Measurements from ENCODE around the gene ERO1B.

ERO1B gene

DNA sequence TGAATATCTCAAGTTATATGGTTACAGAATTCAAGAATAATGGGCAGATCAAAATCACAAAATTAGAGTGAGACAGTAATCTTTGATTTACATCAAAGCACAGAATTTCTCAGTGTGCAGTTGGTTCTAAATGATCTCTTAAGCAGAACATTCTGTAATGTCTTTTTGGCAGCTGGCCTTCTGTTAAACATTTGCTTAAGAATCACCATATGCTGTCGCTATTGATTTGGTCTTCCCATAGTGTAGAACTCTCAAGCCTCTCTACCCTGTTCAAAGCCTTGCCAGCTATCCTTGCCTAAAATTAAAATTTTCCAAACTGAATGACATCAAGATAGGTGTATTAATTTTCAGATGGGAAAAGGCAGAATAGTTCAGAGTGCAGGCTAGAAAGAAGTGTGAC is 38.9 kb upstream of the ERO1B start:
- no peaks in the 10 kb centered on the region for H3K27me3 ChIP-seq (ENCODE audit: insufficient read depth, poor library complexity, severe bottlenecking)
- no peak overlapping the region for H3K4me3 ChIP-seq (replicated peaks; ENCODE audit: insufficient read depth, low read length)
- TF ChIP-seq, protein P1, sequence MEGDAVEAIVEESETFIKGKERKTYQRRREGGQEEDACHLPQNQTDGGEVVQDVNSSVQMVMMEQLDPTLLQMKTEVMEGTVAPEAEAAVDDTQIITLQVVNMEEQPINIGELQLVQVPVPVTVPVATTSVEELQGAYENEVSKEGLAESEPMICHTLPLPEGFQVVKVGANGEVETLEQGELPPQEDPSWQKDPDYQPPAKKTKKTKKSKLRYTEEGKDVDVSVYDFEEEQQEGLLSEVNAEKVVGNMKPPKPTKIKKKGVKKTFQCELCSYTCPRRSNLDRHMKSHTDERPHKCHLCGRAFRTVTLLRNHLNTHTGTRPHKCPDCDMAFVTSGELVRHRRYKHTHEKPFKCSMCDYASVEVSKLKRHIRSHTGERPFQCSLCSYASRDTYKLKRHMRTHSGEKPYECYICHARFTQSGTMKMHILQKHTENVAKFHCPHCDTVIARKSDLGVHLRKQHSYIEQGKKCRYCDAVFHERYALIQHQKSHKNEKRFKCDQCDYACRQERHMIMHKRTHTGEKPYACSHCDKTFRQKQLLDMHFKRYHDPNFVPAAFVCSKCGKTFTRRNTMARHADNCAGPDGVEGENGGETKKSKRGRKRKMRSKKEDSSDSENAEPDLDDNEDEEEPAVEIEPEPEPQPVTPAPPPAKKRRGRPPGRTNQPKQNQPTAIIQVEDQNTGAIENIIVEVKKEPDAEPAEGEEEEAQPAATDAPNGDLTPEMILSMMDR (IDR thresholded peaks at IDR 0.05; ENCODE audit: insufficient read depth, low read length) = no peak
- TF ChIP-seq GABPA (IDR thresholded peaks at IDR 0.05; ENCODE audit: low read depth) (no peak), SPI1 (IDR thresholded peaks at IDR 0.05; ENCODE audit: borderline replicate concordance, low read depth) (no peak), POLR2AphosphoS5 (IDR thresholded peaks at IDR 0.05; ENCODE audit: low read depth) (no peak)
- TF ChIP-seq, protein P2, sequence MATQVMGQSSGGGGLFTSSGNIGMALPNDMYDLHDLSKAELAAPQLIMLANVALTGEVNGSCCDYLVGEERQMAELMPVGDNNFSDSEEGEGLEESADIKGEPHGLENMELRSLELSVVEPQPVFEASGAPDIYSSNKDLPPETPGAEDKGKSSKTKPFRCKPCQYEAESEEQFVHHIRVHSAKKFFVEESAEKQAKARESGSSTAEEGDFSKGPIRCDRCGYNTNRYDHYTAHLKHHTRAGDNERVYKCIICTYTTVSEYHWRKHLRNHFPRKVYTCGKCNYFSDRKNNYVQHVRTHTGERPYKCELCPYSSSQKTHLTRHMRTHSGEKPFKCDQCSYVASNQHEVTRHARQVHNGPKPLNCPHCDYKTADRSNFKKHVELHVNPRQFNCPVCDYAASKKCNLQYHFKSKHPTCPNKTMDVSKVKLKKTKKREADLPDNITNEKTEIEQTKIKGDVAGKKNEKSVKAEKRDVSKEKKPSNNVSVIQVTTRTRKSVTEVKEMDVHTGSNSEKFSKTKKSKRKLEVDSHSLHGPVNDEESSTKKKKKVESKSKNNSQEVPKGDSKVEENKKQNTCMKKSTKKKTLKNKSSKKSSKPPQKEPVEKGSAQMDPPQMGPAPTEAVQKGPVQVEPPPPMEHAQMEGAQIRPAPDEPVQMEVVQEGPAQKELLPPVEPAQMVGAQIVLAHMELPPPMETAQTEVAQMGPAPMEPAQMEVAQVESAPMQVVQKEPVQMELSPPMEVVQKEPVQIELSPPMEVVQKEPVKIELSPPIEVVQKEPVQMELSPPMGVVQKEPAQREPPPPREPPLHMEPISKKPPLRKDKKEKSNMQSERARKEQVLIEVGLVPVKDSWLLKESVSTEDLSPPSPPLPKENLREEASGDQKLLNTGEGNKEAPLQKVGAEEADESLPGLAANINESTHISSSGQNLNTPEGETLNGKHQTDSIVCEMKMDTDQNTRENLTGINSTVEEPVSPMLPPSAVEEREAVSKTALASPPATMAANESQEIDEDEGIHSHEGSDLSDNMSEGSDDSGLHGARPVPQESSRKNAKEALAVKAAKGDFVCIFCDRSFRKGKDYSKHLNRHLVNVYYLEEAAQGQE (IDR thresholded peaks at IDR 0.05; ENCODE audit: insufficient replicate concordance, low read depth) = no peak
- DNase-seq (ENCODE audit: low read depth in 1 of 2, low spot score in 1 of 2) = no peak
- H3K27ac ChIP-seq (replicated peaks) = no peak overlapping the region

DNA sequence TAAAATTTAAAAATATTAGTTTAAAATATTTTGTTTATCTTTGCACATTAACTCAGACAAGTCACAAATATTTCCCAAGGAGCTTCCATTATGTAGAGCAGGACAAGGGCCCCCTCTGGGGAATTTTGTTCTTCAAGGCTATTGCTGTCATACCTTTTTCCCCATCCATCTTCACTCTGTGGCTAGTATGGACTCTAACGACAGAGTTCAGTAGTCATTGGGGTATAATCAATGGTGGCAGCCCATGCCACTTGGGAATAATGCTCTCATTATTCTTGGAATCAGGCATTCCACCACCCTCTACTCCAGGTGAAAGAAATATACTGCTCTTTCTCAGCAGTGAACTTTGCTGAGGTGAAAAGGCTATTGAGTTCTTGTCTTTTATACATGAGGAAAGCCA is 38.5 kb upstream of the ERO1B start:
- TF ChIP-seq, protein P1 (IDR thresholded peaks at IDR 0.05; ENCODE audit: insufficient read depth, low read length) = no peak
- TF ChIP-seq GABPA (IDR thresholded peaks at IDR 0.05; ENCODE audit: low read depth) (no peak), POLR2AphosphoS5 (IDR thresholded peaks at IDR 0.05; ENCODE audit: low read depth) (no peak), SPI1 (IDR thresholded peaks at IDR 0.05; ENCODE audit: borderline replicate concordance, low read depth) (no peak)
- TF ChIP-seq, protein P2 (IDR thresholded peaks at IDR 0.05; ENCODE audit: insufficient replicate concordance, low read depth) = no peak
- Histone ChIP-seq H3K27me3 (ENCODE audit: insufficient read depth, poor library complexity, severe bottlenecking) (no peaks in the 10 kb centered on the region), H3K4me3 (replicated peaks; ENCODE audit: insufficient read depth, low read length) (no peak overlapping the region), H3K27ac (replicated peaks) (no peak overlapping the region)
- DNase-seq (ENCODE audit: low read depth in 1 of 2, low spot score in 1 of 2) = no peak

DNA sequence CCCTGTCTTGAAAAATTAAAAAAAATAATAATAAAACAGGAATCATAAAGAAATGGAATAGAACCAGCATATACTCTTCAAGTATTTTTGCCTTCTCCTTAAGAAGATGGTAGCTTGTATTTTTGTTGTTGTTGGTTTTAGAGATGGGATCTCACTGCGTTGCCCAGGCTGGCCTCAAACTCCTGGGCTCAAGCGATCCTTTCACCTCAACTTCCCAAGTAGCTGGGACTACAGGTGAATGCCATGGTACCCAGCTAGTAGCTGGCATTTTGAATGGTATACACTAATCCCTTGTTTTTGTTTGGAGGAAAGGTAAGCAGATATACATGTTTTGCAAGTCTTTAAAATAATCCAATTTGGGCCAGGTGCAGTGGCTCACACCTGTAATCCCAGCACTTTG is 34.7 kb upstream of the ERO1B start:
- Histone ChIP-seq H3K27ac (replicated peaks) (no peak overlapping the region), H3K4me3 (replicated peaks; ENCODE audit: insufficient read depth, low read length) (no peak overlapping the region), H3K27me3 (ENCODE audit: insufficient read depth, poor library complexity, severe bottlenecking) (peaks cover 3% of the 10 kb centered on the region)
- no peak for DNase-seq (ENCODE audit: low read depth in 1 of 2, low spot score in 1 of 2)
- TF ChIP-seq POLR2AphosphoS5 (IDR thresholded peaks at IDR 0.05; ENCODE audit: low read depth) (no peak), SPI1 (IDR thresholded peaks at IDR 0.05; ENCODE audit: borderline replicate concordance, low read depth) (no peak), GABPA (IDR thresholded peaks at IDR 0.05; ENCODE audit: low read depth) (no peak)
- TF ChIP-seq, protein P2 (IDR thresholded peaks at IDR 0.05; ENCODE audit: insufficient replicate concordance, low read depth) = no peak
- TF ChIP-seq, protein P1 (IDR thresholded peaks at IDR 0.05; ENCODE audit: insufficient read depth, low read length) = no peak
